GM12873 (cell line): ENCODE results near the gene OSBPL1A.

ENCODE experiments used
- CTCF ChIP-seq: IDR thresholded peaks from 2 replicates; pipeline ENCODE4 v1.5.1; 2012; ENCODE audit warnings: low read depth, mild to moderate bottlenecking, moderate library complexity, low read length, control low read depth; ENCODE audit not compliant: insufficient read depth; ENCODE audit errors: missing control alignments

The OSBPL1A gene

GRCh38 chr18:24234850-24235418 is 162.7 kb downstream of the OSBPL1A start:
- TF ChIP-seq CTCF = no peak

- TF ChIP-seq CTCF = no peak
Measured at GRCh38 chr18:24234330-24234729, 163.3 kb downstream of the OSBPL1A start.

- TF ChIP-seq CTCF = no peak
Measured at GRCh38 chr18:24232800-24233199, 164.8 kb downstream of the OSBPL1A start.

- no peak for TF ChIP-seq CTCF
Measured at GRCh38 chr18:24231773-24232735, 165.6 kb downstream of the OSBPL1A start.

- TF ChIP-seq CTCF = no peak
Measured at GRCh38 chr18:24230766-24231165, 166.9 kb downstream of the OSBPL1A start.

GRCh38 chr18:24228667-24229041 is 169.0 kb downstream of the OSBPL1A start:
- no peak for TF ChIP-seq CTCF

- TF ChIP-seq CTCF = no peak
Measured at GRCh38 chr18:24227977-24228666, 169.5 kb downstream of the OSBPL1A start.
